DMS 273 (cell line): ENCODE measurements around the gene CARD19.

ENCODE experiments used
- DNase-seq: peaks from one replicate; lab custom pipeline; 2025; ENCODE audit not compliant: unreplicated experiment; lab: John Stamatoyannopoulos, UW

The CARD19 gene

DNA sequence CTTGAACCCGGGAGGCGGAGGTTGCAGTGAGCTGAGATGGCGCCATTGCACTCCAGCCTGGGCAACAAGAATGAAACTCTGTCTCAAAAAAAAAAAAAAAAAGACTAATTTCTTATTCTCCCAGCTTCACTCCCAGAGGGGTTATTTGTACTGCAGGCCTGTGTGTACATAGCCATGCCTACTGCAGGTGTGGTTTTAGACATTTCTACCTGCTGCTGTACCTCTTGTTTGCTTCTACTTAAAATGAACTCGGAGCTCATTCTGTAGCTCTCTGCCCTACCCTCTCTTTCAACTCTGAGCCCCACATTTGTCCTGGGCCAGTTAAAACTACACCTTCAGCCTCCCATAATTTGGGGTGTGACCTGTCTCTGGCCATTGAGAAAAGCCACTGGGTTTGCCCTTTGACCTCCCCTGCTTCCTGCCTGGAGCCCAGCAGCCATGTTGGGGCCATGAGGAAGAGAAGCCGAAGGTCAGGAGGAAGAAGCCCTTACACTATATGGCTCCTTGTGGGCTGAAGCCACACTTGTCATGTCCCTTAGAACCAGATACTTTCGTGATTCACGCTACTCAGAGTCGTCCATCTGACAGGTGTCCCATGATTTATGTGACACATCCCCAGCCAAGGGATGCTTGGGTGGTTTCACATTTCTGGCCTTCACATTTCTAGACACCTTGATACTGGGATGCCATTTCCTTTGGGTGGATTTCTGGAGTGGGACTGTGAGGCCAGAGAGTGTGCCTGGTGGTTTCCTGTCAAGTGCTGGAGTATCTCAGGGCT lies 9.4 kb upstream of the CARD19 start:
- no peak for DNase-seq

DNA sequence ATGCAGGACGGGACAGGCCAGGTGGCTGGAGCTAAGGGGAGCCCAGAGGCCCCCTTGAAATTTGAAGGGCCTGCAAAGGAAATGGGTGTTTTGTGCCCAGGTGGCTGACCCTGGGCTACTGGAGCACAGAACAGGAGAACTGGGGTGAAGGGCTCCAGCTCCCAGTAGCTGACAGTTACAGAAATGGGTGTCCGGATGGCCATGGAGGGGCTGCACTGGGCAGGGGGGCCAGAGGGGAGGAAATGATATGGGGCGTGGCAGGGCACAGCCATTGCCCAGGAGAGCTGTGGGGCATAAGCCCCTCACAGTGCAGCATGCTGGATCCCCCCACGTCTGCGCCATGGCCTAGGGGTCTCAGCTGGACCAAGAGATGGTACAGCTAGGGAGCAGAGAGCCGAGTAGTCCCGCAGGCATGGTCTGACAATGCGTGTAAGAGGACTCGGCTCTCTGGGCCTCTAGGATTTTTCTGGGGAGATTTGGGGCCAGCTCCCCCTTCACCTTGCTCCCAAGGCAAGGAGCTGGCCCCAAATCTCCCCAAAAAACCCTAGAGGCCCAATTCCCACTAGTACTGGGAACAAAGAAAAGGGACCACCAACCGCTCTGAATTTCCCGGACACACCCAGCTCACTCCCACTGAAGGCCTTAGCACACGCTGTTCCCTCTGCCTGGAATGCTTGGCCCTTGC lies 7.9 kb upstream of the CARD19 start:
- no peak for DNase-seq

DNA sequence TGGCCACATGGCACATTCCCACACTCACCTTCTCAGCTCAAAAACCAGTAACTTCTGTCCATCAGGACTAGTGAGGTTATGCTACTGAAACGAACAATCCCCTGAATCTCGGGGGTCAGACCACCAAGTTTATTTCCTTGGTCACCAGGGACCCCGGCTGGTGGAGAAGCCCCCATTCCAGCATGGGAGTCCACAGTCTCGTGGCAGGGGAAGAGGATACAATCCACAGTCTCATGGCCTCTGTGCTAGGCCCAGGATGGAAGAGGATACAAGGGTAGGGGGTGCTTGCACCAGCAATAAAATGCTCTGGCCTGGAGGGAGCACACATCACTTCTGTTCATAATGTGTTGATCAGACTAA lies 7.4 kb upstream of the CARD19 start:
- no peak for DNase-seq

DNA sequence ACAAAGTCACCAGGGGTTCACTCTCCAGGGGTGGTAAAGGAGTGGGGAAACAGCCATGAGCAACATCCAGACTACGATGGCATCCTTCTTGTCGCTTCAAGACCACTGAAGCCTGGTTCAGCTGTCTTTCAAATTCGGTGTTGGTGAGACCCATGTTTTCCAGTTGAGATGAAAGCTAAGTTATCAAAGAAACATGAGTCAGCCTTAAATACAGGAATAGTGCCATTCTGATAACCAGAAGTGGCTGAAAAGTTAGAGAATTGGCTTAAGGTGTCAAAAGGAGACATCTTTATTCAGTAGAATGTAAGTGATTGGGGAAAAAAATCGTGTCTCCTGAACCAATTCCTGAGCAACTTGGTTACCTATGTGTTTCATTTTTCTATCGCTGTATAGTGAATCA lies 7.0 kb upstream of the CARD19 start:
- no peak for DNase-seq

DNA sequence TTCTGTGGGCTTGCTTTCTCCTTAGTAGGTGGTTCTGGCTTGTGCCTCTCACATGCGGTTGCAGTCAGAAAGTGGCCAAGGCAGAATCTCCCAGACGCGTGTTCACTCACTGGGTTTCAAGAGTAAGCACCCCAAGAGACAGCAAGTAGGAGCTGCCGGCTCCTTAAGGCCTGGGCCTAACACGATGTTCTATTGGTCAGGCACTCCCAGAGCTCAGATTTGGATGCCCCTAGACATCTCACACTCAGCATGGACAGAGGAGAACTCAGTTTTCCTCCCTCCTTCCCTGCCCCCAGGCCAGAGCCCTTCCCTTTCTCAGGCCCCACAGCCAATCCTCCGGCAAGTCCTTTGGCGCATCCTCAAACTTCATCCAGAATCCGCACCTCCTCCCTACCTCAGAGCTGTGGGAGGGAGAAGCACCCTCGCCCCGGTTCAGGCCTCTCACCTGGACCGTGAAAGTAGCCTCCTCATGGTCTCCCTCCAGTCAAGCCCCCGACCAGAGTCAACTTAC lies 6.5 kb upstream of the CARD19 start:
- DNase-seq, result no peak

DNA sequence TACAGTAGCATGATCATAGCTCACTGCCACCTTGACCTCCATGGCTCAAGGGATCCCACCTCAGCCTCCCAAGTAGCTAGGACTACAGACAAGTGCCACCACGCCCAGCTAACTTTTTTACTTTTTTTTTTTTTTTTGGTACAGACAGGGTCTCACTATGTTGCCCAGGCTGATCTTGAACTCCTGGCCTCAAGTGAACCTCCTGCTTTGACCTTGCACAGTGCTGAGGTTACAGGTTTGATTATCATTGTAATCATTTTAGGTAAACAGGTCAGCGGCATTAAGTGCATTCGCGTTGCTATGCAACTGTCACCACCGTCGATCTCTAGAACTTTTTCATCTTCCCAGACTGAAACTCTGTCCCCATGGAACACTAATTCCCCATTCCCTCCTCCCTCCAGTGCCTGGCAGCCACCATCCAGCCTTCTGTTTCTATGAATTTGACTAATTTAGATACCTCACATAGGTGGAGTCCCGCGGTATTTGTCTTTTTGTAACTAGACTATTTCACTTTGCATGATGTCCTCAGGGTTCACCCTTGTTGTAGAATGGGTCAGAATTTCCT lies 5.8 kb upstream of the CARD19 start:
- no peak for DNase-seq

DNA sequence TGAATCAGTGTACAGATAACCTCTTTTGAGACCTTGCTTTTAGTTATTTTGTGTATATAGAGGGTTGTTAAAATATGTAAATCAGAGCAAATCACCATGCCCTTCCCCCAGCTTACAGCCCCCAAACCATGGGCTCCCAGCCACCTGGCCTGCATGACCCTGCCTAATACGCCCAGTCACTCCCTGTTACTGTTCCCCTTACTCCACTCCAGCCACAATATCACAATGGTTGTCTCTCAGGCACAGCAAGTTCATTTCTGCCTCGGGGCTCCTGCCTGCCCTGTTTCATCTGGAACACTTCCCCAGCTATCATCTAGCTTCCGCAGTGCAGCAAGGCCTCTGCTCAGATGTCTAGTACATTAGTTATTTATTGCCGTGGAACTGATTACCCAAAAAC lies 5.0 kb upstream of the CARD19 start:
- no peak for DNase-seq

DNA sequence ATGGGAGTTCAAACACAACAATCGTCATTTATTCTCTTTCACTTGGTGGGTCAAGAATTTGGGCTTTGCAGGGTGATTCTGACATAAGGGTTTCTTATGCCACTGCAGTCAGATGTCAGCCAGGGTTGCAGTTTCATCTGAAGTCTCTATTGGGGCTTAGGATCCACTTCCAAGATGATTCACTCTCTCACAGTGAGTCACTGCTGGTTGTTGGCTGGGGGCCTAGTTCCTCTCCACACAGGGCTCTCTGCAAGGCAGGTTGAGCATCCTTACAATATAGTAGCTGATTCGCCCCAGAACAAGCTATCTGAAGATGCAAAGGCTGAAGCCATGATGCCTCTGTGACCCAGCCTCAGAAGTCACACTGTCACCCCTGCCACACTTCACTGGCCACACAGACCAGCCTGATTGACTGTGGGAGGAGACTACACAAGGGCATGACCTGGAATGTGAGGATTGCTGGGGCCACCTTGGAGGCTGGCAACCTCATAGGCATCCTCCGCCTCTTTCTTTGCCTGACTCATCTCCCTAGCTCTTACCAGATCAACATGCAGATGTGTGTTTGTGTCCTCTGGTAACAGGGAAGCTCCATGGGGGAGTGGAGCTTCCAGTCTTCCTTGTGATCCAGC lies 4.5 kb upstream of the CARD19 start:
- peak; percentile 39 for DNase-seq

DNA sequence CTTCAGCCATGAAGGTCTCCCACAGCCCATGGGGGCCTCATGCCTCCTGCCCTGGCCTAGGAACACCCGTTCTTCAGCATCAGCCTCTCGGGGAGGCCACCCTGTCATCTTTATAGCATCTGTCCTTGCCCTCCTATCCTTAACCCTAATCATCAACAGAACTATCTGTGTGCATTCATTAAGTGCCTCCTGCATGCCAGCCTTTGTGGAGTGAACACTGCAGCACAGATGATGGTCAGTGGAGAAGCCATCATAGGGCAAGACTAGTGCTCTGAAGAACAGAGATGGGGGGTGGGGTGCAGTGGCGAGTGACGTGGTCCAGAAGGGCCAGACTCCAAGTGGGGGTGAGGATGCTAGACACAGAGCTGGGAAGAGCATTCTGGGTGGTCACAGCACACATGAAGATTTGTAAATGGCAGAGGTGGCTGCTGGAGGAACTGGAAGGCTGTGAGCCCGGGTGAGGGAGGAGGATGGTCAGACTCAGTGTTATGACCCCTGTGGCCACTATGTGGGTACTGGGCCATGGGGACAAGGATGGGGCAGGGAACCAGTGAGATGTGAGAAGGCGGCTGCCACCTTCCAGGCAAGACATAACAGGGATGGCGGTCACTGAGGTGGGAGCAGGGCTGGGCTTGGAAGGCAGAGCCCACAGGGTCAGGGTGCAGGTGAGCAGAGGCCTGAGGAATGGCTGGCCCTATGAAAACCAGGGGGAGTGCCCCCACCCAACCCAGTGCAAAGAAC lies 3.6 kb upstream of the CARD19 start:
- no peak for DNase-seq

DNA sequence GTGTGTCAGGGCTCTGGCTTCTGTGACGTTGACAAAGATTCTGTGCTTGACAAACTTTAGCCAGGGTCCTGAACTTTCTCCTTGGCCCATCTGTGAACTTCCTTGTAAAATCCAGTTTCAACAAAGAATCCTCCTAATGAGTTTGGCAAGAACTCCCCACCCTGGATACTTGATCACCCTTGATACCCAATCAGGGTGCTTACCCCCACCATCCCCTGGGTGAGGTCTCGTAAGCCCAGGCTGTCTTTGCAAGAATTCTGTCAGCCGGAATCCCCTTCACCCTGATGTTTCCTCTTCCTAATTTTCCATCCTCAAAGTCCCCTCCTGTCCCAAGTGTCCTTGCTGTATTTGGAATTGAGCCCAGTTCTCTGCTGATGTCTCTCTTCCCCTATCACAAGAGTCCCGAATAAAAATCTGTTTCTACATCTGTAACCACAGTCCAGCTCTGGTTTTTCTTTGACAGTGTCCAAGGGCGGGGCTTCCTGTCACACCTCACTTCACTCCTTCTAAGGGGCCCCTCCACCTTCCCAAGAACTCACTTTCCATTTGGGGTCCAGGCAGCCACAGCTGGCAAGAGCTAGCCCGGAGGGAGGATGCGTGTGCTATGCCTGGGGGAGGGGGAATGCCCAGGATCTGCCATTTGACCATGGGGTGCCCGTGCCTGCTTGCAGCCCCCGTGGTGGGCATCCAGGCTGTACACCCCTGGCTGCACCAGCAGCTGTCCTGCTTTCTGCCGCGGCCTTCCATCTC lies 2.7 kb upstream of the CARD19 start:
- peak; percentile 41 for DNase-seq

DNA sequence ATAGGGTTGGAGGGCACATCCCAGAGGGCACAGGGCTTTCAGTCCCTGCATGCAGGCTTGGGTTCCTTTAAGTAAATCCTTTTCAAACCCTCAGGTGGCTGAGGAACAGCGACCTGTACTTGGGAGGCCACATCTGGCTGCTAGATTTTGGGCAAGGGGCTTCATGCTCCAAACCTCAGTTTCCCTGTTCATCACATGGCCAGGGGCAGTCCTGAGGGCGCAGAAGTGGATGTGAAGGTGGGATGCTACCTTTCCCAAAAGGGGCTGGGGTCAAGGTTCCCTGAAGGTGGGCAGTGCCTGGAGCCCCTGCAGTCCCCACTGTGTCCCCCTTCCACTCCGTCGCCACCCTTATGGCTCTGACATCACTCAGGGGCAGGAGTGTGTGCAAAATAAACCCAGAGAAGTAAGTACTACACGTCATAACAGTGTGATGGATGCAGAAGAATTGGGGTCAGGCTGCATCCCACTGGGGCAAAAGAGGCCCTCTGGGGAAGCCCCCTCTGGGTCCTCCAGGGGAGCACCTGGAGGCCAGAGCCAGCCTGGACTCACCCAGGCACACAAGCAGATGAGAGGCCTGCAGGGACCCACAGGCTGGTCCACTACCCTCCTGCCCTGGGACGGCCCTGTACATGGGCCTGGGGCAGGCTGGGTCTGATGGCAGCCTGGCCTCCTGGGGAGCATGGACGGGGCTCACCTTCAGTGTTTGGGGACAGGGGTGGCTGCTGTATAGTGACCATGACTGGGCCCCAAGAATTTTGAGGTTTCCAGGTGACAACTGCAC lies 1.9 kb upstream of the CARD19 start:
- no peak for DNase-seq

DNA sequence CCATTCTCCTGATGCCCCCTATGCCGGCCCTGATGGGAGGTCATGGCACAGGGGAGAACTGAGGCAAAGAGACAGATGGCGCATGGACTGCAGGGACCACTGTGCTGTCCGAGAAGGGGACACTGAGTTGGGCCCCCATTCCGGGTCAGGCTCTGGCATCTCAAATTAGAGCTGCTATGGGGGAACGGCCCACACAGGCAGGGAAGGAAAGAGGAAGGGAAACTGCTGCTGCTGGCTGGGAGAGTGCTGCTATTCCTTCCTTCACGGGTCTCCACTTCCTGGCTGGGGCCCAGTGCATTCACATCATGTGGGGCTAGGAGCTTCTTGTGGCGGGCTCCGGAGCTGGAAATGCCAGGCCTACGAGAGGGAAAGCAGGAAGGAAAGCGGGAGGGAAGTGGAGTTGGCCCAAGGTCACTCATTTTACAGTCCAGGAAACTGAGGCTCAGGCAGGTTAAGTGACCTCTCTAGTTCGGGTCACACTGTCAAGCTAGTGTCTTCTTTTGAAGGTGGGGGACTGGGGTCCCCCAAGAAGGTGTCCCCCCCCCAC lies 1.3 kb upstream of the CARD19 start:
- DNase-seq, result peak; percentile 48

DNA sequence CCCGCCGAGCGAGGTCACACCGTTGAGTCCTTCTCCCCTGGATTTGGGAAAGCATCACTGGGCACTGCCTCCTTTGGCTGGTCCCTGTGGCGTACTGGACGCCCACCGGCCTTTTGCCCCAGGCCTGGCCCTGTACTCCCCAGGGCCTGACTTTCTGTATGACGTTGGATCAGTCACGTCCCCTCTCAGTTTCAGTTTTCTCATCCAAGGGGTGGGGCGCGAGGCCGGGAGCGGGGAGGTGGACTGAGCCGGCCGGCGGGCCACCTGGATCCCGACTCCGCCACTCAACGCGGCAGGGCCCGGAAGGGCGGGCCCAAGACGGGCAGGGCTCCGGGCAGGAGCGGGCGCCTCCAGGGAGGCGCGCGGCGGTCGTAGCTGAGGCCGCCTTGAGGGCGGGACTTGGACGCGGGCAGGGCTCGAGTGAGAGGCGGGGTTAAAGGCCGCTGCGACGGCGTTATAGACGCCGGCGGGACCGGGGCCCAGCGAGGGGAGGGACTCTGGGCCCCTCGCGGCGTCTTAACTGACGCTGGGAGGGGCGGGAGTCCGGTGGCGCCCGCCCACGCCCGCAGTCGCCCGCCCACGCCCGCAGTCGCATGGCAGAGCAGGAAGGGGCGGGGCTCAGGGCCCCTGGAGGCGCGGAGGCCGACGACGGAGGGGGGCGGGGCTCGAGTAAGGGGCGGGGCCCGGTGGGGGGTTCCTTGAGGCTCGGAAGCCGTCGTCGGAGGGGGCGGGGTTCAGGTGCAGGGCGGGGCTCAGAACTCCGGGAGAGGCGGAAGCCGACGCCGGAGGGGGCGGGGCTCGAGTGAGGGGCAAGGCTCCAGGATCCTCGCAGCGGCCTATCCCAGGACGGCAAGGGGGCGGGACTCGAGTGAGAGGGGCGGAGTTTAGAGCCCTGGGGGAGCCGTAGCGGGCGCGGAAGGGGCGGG lies 549 bp upstream of the CARD19 start:
- peak; percentile 100 for DNase-seq

DNA sequence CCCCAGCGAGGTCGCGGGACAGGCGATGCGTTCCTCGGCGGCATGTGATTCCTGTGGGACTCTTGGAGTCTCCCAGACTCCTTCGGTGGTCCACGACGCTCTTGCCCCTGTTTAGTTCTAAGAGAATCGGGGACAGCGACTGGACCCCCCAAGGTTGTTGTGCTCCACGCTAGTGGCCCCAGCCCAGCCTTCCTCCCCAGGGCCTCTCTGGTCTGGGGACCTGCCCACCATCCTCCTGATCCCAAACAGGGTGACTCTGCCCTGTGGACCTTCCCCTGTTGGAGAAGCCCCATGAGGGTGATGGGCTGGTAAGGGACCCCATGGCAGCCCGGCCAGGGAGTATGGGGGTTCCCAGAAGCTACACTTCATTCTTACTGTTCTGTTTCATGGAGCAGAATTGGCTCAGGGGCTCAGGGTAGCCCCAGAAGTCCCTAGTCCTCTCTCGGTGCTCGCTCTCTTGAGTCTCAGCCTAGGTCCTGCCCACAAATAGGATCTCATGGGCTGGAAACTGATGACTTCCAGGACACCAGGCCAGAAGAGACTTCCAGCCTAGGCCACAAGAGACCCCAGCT lies 880 bp downstream of the CARD19 start:
- DNase-seq, result no peak

DNA sequence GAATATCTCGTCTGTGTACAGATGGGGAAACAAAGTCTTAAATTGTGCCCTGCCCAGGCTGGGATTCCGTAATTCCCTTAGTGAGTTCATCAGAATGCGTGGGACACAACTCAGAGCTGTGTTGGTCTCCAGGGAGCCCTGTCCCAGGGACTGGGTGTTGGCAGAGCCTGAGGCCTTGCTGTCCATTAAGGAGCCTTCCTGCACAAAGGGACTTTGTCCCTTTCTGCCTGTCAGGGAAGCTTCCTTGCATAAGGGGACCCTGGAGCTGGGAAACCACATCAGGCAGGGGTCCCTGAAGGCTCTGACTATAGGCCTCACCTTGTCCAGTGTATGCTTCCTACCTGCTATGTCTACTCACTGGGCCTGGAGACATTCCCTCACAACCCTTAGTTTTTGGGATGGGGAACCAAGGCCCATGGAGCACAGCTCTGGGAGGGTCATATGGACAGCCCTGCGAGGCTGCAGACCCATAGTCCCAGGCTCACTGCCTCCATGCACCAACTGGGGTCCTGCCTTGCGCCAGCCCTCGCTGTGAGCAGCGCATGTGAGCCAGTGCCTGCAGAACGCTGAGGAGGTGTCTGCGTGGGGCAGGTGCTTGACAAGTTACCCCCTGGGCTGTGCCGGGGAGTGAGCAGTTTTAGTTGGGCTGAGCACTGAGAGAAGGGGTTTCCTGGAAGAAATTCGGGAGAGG lies 1.6 kb downstream of the CARD19 start:
- no peak for DNase-seq

DNA sequence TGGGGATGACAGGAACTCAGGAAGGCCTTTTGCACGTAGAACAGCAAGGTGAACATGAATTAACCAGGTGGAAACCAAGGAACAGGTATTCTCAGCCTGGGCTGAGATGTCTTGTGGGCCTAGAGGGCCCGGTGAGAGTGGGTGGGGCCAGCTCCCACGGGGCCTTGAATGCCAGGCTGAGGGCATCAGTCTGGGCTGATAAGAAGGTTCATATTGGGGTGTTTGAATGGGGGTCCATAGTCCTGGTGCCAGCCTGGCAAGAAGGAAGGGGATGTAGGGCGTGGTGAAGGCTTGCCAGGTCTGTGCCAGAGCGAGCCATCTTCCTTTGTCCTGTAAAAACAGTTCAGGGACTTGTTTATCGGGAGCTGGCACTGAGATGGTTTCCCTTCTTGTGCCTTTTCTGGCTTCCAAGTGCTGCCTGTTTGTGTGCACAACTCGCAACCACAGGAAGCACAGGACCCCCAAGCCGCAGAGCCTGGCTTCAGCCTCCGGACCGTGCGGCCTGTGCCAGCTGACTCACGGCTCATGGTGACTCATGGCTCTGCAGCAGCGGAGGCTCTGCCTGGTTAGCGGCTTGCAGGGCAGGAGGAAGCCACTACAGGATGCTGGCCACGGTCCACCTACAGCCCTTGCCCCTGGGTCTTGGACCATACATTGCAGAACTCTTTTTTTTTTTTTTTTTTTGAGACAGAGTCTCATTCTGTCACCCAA lies 2.4 kb downstream of the CARD19 start:
- DNase-seq, result peak; percentile 37
